Measurements from ENCODE around the gene FGF14.

- TF ChIP-seq, protein P1, sequence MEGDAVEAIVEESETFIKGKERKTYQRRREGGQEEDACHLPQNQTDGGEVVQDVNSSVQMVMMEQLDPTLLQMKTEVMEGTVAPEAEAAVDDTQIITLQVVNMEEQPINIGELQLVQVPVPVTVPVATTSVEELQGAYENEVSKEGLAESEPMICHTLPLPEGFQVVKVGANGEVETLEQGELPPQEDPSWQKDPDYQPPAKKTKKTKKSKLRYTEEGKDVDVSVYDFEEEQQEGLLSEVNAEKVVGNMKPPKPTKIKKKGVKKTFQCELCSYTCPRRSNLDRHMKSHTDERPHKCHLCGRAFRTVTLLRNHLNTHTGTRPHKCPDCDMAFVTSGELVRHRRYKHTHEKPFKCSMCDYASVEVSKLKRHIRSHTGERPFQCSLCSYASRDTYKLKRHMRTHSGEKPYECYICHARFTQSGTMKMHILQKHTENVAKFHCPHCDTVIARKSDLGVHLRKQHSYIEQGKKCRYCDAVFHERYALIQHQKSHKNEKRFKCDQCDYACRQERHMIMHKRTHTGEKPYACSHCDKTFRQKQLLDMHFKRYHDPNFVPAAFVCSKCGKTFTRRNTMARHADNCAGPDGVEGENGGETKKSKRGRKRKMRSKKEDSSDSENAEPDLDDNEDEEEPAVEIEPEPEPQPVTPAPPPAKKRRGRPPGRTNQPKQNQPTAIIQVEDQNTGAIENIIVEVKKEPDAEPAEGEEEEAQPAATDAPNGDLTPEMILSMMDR (IDR thresholded peaks at IDR 0.05): no peak
- no peak for TF ChIP-seq POLR2A (IDR thresholded peaks at IDR 0.05)
These were observed 634.7 kb downstream of the FGF14 start for GRCh38 chr13:101767131-101767530.
